Activated CD4-positive, alpha-beta T cell treated with anti-CD3 and anti-CD28 coated beads, Interleukin-2, Interleukin-6, amounts not matched to agents 100 ng/mL and 50 ng/mL, durations not matched to agents 16 hours and 8 hours (primary cell): Measurements from ENCODE around the gene TMEM273.

Experiments used
- DNase-seq: peaks from one replicate; pipeline ENCODE4 v3.0.0-alpha.2; 2020

Gene TMEM273

GRCh38 chr10:49112098-49112497 is 76.1 kb downstream of the TMEM273 start:
- no peak for DNase-seq

- no peak for DNase-seq
Measured at GRCh38 chr10:49111320-49111698, 76.9 kb downstream of the TMEM273 start.

GRCh38 chr10:49110684-49111319 is 77.4 kb downstream of the TMEM273 start:
- DNase-seq = no peak

GRCh38 chr10:49109669-49110340 is 78.4 kb downstream of the TMEM273 start:
- no peak for DNase-seq

- DNase-seq = no peak
Measured at GRCh38 chr10:49108656-49109055, 79.5 kb downstream of the TMEM273 start.

GRCh38 chr10:49107887-49108267 is 80.3 kb downstream of the TMEM273 start:
- no peak for DNase-seq

GRCh38 chr10:49107111-49107886 is 80.9 kb downstream of the TMEM273 start:
- DNase-seq = no peak

GRCh38 chr10:49106451-49106850 is 81.7 kb downstream of the TMEM273 start:
- DNase-seq = no peak

- no peak for DNase-seq
Measured at GRCh38 chr10:49105076-49105475, 83.1 kb downstream of the TMEM273 start.
